OCI-LY7 (cell line): Measurements from ENCODE around the gene TNFAIP1. TPM values are rescaled to one million over a fixed set of nuclear protein-coding genes. Genes with fewer than 3 reads are reported as not detected.

Experiments
- BruUV-seq: library from RNA; stranded (reverse); fragments of 400-500 nt; replicated peaks from 2 replicates; lab custom pipeline; 2021; lab: Mats Ljungman, UMichigan
- CTCF ChIA-PET: fragments of 300-600 bp; sonication (Branson Sonifier 250); formaldehyde crosslinking; loops from one replicate; lab custom pipeline; 2022; ENCODE audit warnings: antibody characterized with exemption; ENCODE audit not compliant: unreplicated experiment; lab: Charles Lee
- POLR2A ChIA-PET: fragments of 300-600 bp; sonication (Branson Sonifier 250); formaldehyde crosslinking; loops from one replicate; lab custom pipeline; 2022; ENCODE audit warnings: antibody characterized with exemption; lab: Charles Lee
- DNase-seq: peaks from one replicate; pipeline ENCODE4 v3.0.0-alpha.2; 2015; ENCODE audit warnings: low spot score
- H2AFZ ChIP-seq: fragments of 200-600 bp; sonication (generic), shearing (Covaris generic); 2 replicates; pipeline ENCODE4 v1.6.1; 2014; ENCODE audit warnings: mild to moderate bottlenecking, antibody characterized with exemption, low read length, moderate library complexity
- H3K27ac ChIP-seq: fragments of 200-600 bp; sonication (generic); 2 replicates; pipeline ENCODE4 v1.5.1; 2014; ENCODE audit warnings: mixed run types, low read depth, mild to moderate bottlenecking, moderate library complexity, low read length, inconsistent platforms; ENCODE audit not compliant: poor library complexity, severe bottlenecking
- H3K36me3 ChIP-seq: fragments of 200-600 bp; sonication (generic); 2 replicates; pipeline ENCODE4 v1.6.1; 2014; ENCODE audit warnings: mild to moderate bottlenecking, antibody characterized with exemption, low read length, moderate library complexity, mixed read lengths; ENCODE audit not compliant: insufficient read depth
- H3K4me1 ChIP-seq: fragments of 200-600 bp; sonication (generic); 2 replicates; pipeline ENCODE4 v1.5.1; 2014; ENCODE audit warnings: mild to moderate bottlenecking, low read length; ENCODE audit not compliant: insufficient read depth, poor library complexity, severe bottlenecking
- H3K4me2 ChIP-seq: fragments of 200-600 bp; sonication (generic); 2 replicates; pipeline ENCODE4 v1.6.1; 2014; ENCODE audit warnings: mild to moderate bottlenecking, low read length
- H3K4me3 ChIP-seq: fragments of 200-600 bp; sonication (generic); 2 replicates; pipeline ENCODE4 v1.5.1; 2014; ENCODE audit warnings: mild to moderate bottlenecking, low read depth, low read length; ENCODE audit not compliant: poor library complexity, severe bottlenecking
- H3K79me2 ChIP-seq: fragments of 200-600 bp; sonication (generic); 2 replicates; pipeline ENCODE4 v1.6.1; 2016; ENCODE audit warnings: low read depth, mild to moderate bottlenecking, low read length, moderate library complexity, mixed read lengths; ENCODE audit not compliant: insufficient read depth
- H3K9me2 ChIP-seq: fragments of 200-600 bp; sonication (generic); 2 replicates; pipeline ENCODE4 v1.6.1; 2016; ENCODE audit warnings: mild to moderate bottlenecking, low read length, mixed read lengths; ENCODE audit not compliant: insufficient read depth
- H3K9me3 ChIP-seq: fragments of 200-600 bp; sonication (generic); 2 replicates; pipeline ENCODE4 v1.6.1; 2014; ENCODE audit warnings: mild to moderate bottlenecking, mixed run types, low read length, mixed read lengths
- H4K20me1 ChIP-seq: fragments of 200-600 bp; sonication (generic); 2 replicates; pipeline ENCODE4 v1.6.1; 2014; ENCODE audit warnings: mild to moderate bottlenecking, antibody characterized with exemption, low read length, moderate library complexity, mixed read lengths; ENCODE audit not compliant: insufficient read depth
- EZH2phosphoT487 ChIP-seq: fragments of 200-600 bp; sonication (generic); IDR thresholded peaks from 2 replicates; pipeline ENCODE4 v1.6.1; 2018; ENCODE audit warnings: low read depth, borderline replicate concordance, mild to moderate bottlenecking, mixed run types, antibody characterized with exemption, low read length, moderate library complexity, mixed read lengths
- intact Hi-C: fragments of 100-400 bp; cut with micrococcal nuclease; formaldehyde crosslinking; loops from one replicate; pipeline ENCODE4 v1.10.0; 2022; ENCODE audit not compliant: unreplicated experiment
- total RNA-seq, 2 experiments: library from RNA; depleted of rRNA in 1 of 2; stranded (reverse); fragments of >200 nt in 1 of 2; shearing (Covaris generic) in 1 of 2; gene quantifications; 2 replicates each; pipeline ENCODE4 v1.2.3, GENCODE V29; 2014 to 2022
- TF ChIP-seq, protein P1 (sequence below): fragments of 200-600 bp; sonication (generic); conservative IDR thresholded peaks from 2 replicates; pipeline ENCODE4 v1.5.1; 2014; ENCODE audit warnings: mild to moderate bottlenecking, antibody characterized with exemption, low read length, moderate library complexity, mixed read lengths

TNFAIP1 gene
- total RNA-seq, 2 experiments from 2014 or later = 14.7 to 15.5 TPM

GRCh38 chr17:28317099-28317965, 18.2 kb upstream of the TNFAIP1 start:
- DNase-seq = no peak
- peaks cover 27% of the 10 kb centered on the region for H3K4me1 ChIP-seq
- no peaks in the 10 kb centered on the region for H3K9me3 ChIP-seq
- H3K27ac ChIP-seq = no peak overlapping the region
- no peak for TF ChIP-seq EZH2phosphoT487
- TF ChIP-seq, protein P1, sequence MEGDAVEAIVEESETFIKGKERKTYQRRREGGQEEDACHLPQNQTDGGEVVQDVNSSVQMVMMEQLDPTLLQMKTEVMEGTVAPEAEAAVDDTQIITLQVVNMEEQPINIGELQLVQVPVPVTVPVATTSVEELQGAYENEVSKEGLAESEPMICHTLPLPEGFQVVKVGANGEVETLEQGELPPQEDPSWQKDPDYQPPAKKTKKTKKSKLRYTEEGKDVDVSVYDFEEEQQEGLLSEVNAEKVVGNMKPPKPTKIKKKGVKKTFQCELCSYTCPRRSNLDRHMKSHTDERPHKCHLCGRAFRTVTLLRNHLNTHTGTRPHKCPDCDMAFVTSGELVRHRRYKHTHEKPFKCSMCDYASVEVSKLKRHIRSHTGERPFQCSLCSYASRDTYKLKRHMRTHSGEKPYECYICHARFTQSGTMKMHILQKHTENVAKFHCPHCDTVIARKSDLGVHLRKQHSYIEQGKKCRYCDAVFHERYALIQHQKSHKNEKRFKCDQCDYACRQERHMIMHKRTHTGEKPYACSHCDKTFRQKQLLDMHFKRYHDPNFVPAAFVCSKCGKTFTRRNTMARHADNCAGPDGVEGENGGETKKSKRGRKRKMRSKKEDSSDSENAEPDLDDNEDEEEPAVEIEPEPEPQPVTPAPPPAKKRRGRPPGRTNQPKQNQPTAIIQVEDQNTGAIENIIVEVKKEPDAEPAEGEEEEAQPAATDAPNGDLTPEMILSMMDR = no peak
- ChIA-PET POLR2A (interaction anchor here (0.6 to 3.8 kb wide), 4 partner anchors 13 to 1454 kb away, joined by 3 to 20 read pairs (median 4); partner anchors contain the start of genes IFT20, POLDIP2 and TNFAIP1), CTCF (interaction anchor here (0.6 kb wide), 1 partner anchor 18 kb away, joined by 3 read pairs; the partner anchor contains the start of gene TNFAIP1)
- H4K20me1 ChIP-seq = no peaks in the 10 kb centered on the region
- no peaks in the 10 kb centered on the region for H3K9me2 ChIP-seq
- peaks cover 32% of the 10 kb centered on the region for H3K79me2 ChIP-seq
- BruUV-seq = no TSS peak
- peak overlapping the region; percentile 89 for H3K4me3 ChIP-seq
- peaks cover 23% of the 10 kb centered on the region for H3K36me3 ChIP-seq
- peak overlapping the region; percentile 91 for H3K4me2 ChIP-seq
- intact Hi-C loops = no loop called here
- peak overlapping the region; percentile 53; the same call in 1 of the 2 replicates for H2AFZ ChIP-seq

DNA sequence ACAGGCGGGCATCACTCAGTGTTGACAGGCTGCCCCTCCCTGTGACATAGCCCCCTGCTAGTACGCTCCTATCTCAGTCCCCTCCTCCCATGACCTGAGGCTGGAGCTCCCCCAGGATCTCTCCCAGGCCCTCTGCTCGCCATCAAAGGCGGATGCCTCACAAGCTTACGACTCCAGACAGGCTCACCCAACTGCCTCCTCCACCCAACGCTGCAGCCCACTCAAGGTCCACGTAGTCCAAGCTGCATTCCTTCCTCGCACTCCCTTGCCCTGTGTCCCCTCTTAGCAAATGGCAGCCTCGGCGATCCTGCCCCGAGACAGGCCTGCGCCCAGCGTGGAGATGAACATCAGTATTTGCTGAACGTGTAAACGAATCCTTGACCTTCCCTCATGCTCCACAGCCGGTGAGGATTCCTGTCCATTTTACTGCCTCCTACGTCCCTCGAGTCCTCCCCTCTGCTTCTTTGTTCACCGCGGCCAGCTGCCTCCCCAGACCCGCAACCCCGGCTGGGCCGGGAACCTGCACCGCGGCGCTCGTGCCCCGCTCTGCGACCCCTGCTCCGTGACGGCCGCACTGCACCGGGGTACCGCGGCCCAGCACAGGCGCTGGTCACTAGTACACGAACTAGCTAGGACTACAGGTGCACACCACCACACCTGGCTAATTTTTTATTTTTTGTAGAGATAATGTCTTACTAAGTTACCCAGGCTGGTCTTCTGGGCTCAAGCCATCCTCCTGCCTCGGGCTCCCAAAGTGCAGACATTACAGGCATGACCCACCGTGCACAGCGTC, 17.4 kb upstream of the TNFAIP1 start:
- no peaks in the 10 kb centered on the region for H3K9me2 ChIP-seq
- H3K4me1 ChIP-seq = peaks cover 27% of the 10 kb centered on the region
- BruUV-seq = no TSS peak
- peak overlapping the region; percentile 32 for H3K27ac ChIP-seq
- DNase-seq = peak; percentile 34
- H2AFZ ChIP-seq = peak overlapping the region; percentile 53; the same call in 1 of the 2 replicates
- H4K20me1 ChIP-seq = no peaks in the 10 kb centered on the region
- peaks cover 40% of the 10 kb centered on the region for H3K79me2 ChIP-seq
- ChIA-PET CTCF (interaction anchor here (0.6 kb wide), 1 partner anchor 17 kb away, joined by 3 read pairs; the partner anchor contains the start of gene TNFAIP1), POLR2A (interaction anchor here (1.1 to 3.8 kb wide), 3 partner anchors 12 to 40 kb away, joined by 3 to 20 read pairs (median 3); partner anchors contain the start of genes IFT20, POLDIP2 and TNFAIP1)
- peak overlapping the region; percentile 91 for H3K4me2 ChIP-seq
- no peak for TF ChIP-seq EZH2phosphoT487
- TF ChIP-seq, protein P1 = no peak; the same call in 1 of the 2 replicates
- intact Hi-C loops = no loop called here
- no peaks in the 10 kb centered on the region for H3K9me3 ChIP-seq
- peaks cover 29% of the 10 kb centered on the region for H3K36me3 ChIP-seq
- H3K4me3 ChIP-seq = peak overlapping the region; percentile 89
